Subcutaneous preadipocyte (primary cell): ENCODE results near the gene SH3BGR. TPM values are rescaled to one million over a fixed set of nuclear protein-coding genes. Genes with fewer than 3 reads are reported as not detected.

ENCODE experiments used
- small RNA-seq: library from RNA; depleted of rRNA; stranded (forward); fragments of <200 nt; gene quantifications from one replicate; pipeline ENCODE3, GENCODE V24; 2012
- total RNA-seq: library from RNA; depleted of rRNA; stranded (reverse); fragments of >200 nt; gene quantifications from 2 replicates; pipeline ENCODE4 v1.2.3, GENCODE V29; 2012

SH3BGR gene
- total RNA-seq, result 0.98 and 1.8 TPM in 2 replicates

GRCh38 chr21:39451332-39452206 is at the start of gene SH3BGR:
Gene SH3BGR, plus strand, starts transcription at chr21:39451970. Its CDS starts 127 bp downstream, at chr21:39452097.

GRCh38 chr21:39445321-39446269 is 6.2 kb upstream of the SH3BGR start, which contains the start of gene LCA5L:
Gene LCA5L, minus strand, starts transcription at chr21:39445778. Its CDS starts 17,285 bp downstream, at chr21:39428493.

Small RNAs within 50 kb of the gene (small RNA-seq; reads per million reads assigned to genes)
- not detected for gene MIR6508

Other genes starting within 250 kb of the SH3BGR start
- gene BRWD1, start 138.3 kb upstream of the SH3BGR start, total RNA-seq, result 50.3 and 54.3 TPM in 2 replicates
- 136 and 149 TPM in 2 replicates for gene HMGN1, start 102.9 kb upstream of the SH3BGR start, total RNA-seq
- gene LCA5L, start 6.2 kb upstream of the SH3BGR start, total RNA-seq, result 1.2 and 1.5 TPM in 2 replicates
- gene B3GALT5, start 161.0 kb downstream of the SH3BGR start, total RNA-seq, result not detected in 2 replicates